Right lobe of liver (tissue), 6 donors: Measurements from ENCODE around the gene SLMAP. TPM values are rescaled to one million over a fixed set of nuclear protein-coding genes. Genes with fewer than 3 reads are reported as not detected.

Experiments used
- ATAC-seq, 4 donors: fragments of 200-7000 bp; cut with Tn5 transposase; one replicate each; pipeline ENCODE4 v1.9.1; 2020; ENCODE audit warnings: mild to moderate bottlenecking in 4 of 4, moderate library complexity in 4 of 4
- DNase-seq, 3 donors: peaks; one replicate each; pipeline ENCODE4 v3.0.0-alpha.2; 2020
- H3K27ac ChIP-seq, 3 donors: fragments of 200-600 bp; one replicate each; pipeline ENCODE4 v1.8.0; 2022
- H3K27me3 ChIP-seq, 2 donors: fragments of 200-600 bp; one replicate each; pipeline ENCODE4 v1.8.0; 2022
- H3K36me3 ChIP-seq, 4 donors: fragments of 200-600 bp; sonication (generic) in 1 of 4; one replicate each; pipeline versions ENCODE4 v1.5.1 to v1.8.0; 2017 to 2022; ENCODE audit warnings: control low read depth in 1 of 4
- H3K4me1 ChIP-seq, 4 donors: fragments of 200-600 bp; sonication (generic) in 1 of 4; one replicate each; pipeline versions ENCODE4 v1.5.1 to v1.8.0; 2017 to 2022; ENCODE audit warnings: control low read depth in 1 of 4
- H3K4me3 ChIP-seq, 3 donors: fragments of 200-600 bp; one replicate each; pipeline ENCODE4 v1.8.0; 2022
- H3K9me3 ChIP-seq, 4 donors: fragments of 200-600 bp; sonication (generic) in 1 of 4; one replicate each; pipeline versions ENCODE4 v1.5.1 to v1.8.0; 2017 to 2022; ENCODE audit warnings: control low read depth in 1 of 4
- POLR2A ChIP-seq: fragments of 450-650 bp; IDR thresholded peaks from one replicate; pipeline ENCODE4 v1.6.1; 2017; ENCODE audit warnings: antibody characterized with exemption, mild to moderate bottlenecking
- WGBS: methylation state at CpG from one replicate; pipeline ENCODE4 v1.1.6; 2018; ENCODE audit warnings: low coverage, low lambda C conversion rate; ENCODE audit not compliant: insufficient coverage; ENCODE audit errors: missing lambda C conversion rate; 5-methylcytosine and 5-hydroxymethylcytosine counted together
- intact Hi-C, 2 donors: fragments of 100-400 bp; cut with DNase I; formaldehyde crosslinking; loops; one replicate each; pipeline versions ENCODE4 v1.11.2 to v1.14.1; 2022
- total RNA-seq, 6 experiments: library from RNA; depleted of rRNA in 2 of 6; stranded (reverse); fragments of >200 nt in 2 of 6; fragmentation: NEBNext Ultra II Directional in 3 of 6; extraction: Animal tissue kit (Norgen Biotek cat#: 25700) in 3 of 6; gene quantifications; one replicate each; pipeline versions ENCODE4 v1.1.0 to v1.2.4, GENCODE V29; 2016 to 2023
- TF ChIP-seq, protein P1 (sequence below), 4 donors: fragments of 200-600 bp in 3 of 4; fragments of 450-650 bp in 1 of 4; IDR thresholded peaks; one replicate each; pipeline versions ENCODE4 v1.5.1 to v1.8.0; 2016 to 2022; ENCODE audit warnings: antibody characterized with exemption in 4 of 4, mild to moderate bottlenecking in 2 of 4
- donor health status: DM: no; HTN: yes; CAD: no.
- donor health status: DM: no; HTN: no; CAD: no.
- donor health status: DM: no; HTN: no; CAD: no.
- donor health status: DM: no; HTN: yes; CAD: no.
- donor health status: DM: no; HTN: yes; CAD: no.

The SLMAP gene
- total RNA-seq, 6 experiments from 2014 or later: 21.1 to 34.9 (median 25.1) TPM

DNA sequence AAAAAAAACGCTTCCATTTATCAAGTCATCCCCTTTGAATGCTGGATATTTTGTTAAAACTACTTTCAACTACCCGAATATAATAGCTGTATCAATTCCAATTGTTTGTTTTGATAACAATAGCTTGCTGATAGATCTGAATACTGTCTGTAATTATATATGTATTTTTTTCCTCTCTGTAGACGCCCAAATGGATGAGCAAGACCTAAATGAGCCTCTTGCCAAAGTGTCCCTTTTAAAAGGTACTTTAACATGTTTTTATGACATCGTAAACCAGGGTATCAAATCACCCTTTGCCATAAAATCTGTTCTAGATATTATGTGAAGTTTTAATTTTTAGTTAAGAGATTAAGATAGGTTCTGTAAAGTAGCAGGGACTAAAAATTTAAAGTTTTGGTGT, 140.6 kb downstream of the SLMAP start:
- H3K27me3 ChIP-seq: no peaks in the 10 kb centered on the region
- no peak overlapping the region for H3K4me3 ChIP-seq
- intact Hi-C loops: no loop called here
- no peak for TF ChIP-seq POLR2A
- TF ChIP-seq, protein P1, sequence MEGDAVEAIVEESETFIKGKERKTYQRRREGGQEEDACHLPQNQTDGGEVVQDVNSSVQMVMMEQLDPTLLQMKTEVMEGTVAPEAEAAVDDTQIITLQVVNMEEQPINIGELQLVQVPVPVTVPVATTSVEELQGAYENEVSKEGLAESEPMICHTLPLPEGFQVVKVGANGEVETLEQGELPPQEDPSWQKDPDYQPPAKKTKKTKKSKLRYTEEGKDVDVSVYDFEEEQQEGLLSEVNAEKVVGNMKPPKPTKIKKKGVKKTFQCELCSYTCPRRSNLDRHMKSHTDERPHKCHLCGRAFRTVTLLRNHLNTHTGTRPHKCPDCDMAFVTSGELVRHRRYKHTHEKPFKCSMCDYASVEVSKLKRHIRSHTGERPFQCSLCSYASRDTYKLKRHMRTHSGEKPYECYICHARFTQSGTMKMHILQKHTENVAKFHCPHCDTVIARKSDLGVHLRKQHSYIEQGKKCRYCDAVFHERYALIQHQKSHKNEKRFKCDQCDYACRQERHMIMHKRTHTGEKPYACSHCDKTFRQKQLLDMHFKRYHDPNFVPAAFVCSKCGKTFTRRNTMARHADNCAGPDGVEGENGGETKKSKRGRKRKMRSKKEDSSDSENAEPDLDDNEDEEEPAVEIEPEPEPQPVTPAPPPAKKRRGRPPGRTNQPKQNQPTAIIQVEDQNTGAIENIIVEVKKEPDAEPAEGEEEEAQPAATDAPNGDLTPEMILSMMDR (IDR thresholded peaks at IDR 0.05): no peak
- DNase-seq (no peak), ATAC-seq (no peak)
- peaks cover 0 to 13% (median 0%) of the 10 kb centered on the region in 4 donors for H3K36me3 ChIP-seq
- H3K9me3 ChIP-seq: peaks cover 0 to 4% (median 0%) of the 10 kb centered on the region in 4 donors
- no peaks in the 10 kb centered on the region for H3K4me1 ChIP-seq
- H3K27ac ChIP-seq: no peak overlapping the region
- 92% methylated on average over 4 of the region's 4 CpGs for WGBS

DNA sequence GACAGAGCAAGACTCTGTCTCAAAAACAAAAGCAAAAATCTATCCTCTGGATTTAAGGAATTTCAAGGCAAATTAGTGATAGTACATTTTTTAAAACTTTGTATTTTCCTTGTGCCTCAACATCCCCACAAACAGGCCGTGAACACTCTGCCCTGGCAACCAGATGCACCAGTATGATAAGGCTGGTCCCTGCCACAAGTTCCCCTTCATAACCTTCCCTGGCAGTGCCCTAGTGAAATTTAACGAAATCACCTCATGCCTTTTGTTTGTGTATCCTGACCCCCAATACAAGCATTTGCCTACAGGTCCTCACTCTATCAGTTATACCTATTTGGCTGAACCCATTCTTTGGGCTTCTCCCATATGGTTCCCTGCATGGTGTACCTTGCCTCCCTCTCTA, 144.7 kb downstream of the SLMAP start:
- H3K27ac ChIP-seq: no peak overlapping the region
- H3K4me3 ChIP-seq: no peak overlapping the region
- H3K36me3 ChIP-seq: peaks cover 0 to 13% (median 1%) of the 10 kb centered on the region in 4 donors
- ATAC-seq: no peak
- H3K27me3 ChIP-seq: no peaks in the 10 kb centered on the region
- peaks cover 0 to 4% (median 0%) of the 10 kb centered on the region in 4 donors for H3K9me3 ChIP-seq
- H3K4me1 ChIP-seq: peaks cover 0 to 8% (median 4%) of the 10 kb centered on the region in 4 donors
- no peak for DNase-seq
- TF ChIP-seq, protein P1 (IDR thresholded peaks at IDR 0.05): no peak
- TF ChIP-seq POLR2A: no peak
- 79% methylated on average over 2 of the region's 2 CpGs for WGBS
- intact Hi-C loops: no loop called here

DNA sequence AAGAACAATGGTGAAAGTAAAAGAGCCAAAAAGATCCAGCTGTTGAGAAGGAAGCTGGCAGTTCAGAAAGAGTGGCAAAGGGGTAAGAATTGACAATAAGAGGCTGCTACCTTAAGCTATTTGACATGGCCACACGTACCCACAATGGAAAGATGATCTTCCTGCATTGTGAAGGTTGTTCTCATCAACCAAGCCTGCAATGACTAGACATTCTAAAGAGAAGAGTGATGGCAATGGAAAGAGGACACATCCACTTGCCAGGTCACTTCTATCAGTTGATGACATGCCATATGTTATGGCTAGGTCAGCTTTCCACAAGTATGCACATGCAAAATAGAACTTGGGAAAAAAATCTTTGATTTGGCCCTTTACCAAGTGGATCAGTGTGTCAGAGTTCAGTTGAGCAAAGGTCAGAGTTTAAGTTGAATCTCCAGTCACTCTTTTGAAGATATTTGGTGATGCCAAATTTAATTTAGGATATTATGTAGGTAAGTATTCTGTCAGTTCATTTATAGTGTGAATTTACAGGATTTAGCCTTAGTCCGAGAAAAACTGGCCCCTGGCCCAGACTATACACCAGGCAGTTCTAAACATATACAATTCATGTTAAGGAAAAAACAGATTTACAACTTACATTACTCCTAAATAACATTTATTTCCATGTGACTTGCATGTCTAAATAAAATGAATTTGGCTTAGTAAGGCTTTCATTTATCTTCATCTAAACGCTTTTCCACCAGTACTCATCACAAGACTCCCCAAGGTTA, 147.2 kb downstream of the SLMAP start:
- H3K9me3 ChIP-seq: no peaks in the 10 kb centered on the region
- H3K27me3 ChIP-seq: no peaks in the 10 kb centered on the region
- peaks cover 0 to 7% (median 1%) of the 10 kb centered on the region in 4 donors for H3K36me3 ChIP-seq
- no peak overlapping the region for H3K27ac ChIP-seq
- peaks cover 0 to 8% (median 4%) of the 10 kb centered on the region in 4 donors for H3K4me1 ChIP-seq
- no peak for TF ChIP-seq POLR2A
- TF ChIP-seq, protein P1 (IDR thresholded peaks at IDR 0.05): no peak
- no peak overlapping the region for H3K4me3 ChIP-seq
- peak; percentile 44 to 69 (median 54) for ATAC-seq
- WGBS: 81% methylated on average over 3 of the region's 3 CpGs
- DNase-seq: no peak
- intact Hi-C loops: no loop called here

DNA sequence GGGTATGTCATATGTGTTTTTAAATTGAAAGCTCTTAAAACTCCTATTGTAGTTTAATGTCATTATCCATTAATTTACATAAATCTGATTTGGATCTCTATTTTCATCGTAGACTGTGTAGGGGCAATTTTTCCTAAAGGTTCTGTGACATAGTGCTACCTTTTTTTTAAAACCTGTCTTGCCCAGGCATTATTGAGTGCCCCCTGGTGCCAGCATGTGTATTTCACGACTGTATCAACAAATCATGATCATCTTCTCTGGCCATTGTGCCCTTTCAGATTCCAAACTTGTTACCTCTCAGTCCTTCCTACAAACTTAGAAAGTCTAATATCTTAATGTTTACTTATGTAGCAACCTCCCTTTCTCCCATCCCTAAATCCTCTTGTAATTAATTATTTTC, 154.9 kb downstream of the SLMAP start:
- Histone ChIP-seq H3K4me1 (no peaks in the 10 kb centered on the region), H3K36me3 (peaks cover 0 to 33% (median 4%) of the 10 kb centered on the region in 4 donors), H3K27ac (no peak overlapping the region), H3K27me3 (no peaks in the 10 kb centered on the region), H3K4me3 (no peak overlapping the region), H3K9me3 (no peaks in the 10 kb centered on the region)
- intact Hi-C loops: no loop called here
- TF ChIP-seq, protein P1 (IDR thresholded peaks at IDR 0.05): peak; percentile 19 to 36 (median 33)
- TF ChIP-seq POLR2A: no peak
- 67% methylated on average over 2 of the region's 2 CpGs for WGBS
- DNase-seq (no peak), ATAC-seq (peak in 2 of 4 donors; percentile 39 to 56)
